GM12892 (cell line): ENCODE results near the gene AGMAT. TPM values are rescaled to one million over a fixed set of nuclear protein-coding genes. Genes with fewer than 3 reads are reported as not detected.
A peak's percentile ranks its signal among the peaks of the same experiment; 100 is the strongest.

ENCODE experiments used
- DNase-seq: peaks from one replicate; pipeline ENCODE4 v3.0.0; 2011; ENCODE audit not compliant: insufficient read length
- FAIRE-seq: peaks from 2 replicates; lab custom pipeline; 2011; peaks lifted over from hg19 to GRCh38; lab: Jason Lieb, UNC
- POLR2A ChIP-seq: IDR thresholded peaks from 2 replicates; pipeline ENCODE4 v1.6.1; 2011; ENCODE audit warnings: low read depth, low read length, control low read depth
- POLR2AphosphoS5 ChIP-seq: IDR thresholded peaks from 2 replicates; pipeline ENCODE4 v1.6.1; 2011; ENCODE audit warnings: low read depth, low read length, control low read depth
- TAF1 ChIP-seq: IDR thresholded peaks from 2 replicates; pipeline ENCODE4 v1.6.1; 2011; ENCODE audit warnings: low read depth, mild to moderate bottlenecking, control low read depth, low read length, borderline replicate concordance
- polyA plus RNA-seq: library from polyadenylated mRNA; unstranded; fragments of >200 nt; gene quantifications from one replicate; pipeline ENCODE4 v1.2.1, GENCODE V29; 2012; ENCODE audit warnings: missing spikeins, inconsistent platforms; ENCODE audit not compliant: missing spikeins

Gene AGMAT
- polyA plus RNA-seq, result 3.3 TPM

DNA sequence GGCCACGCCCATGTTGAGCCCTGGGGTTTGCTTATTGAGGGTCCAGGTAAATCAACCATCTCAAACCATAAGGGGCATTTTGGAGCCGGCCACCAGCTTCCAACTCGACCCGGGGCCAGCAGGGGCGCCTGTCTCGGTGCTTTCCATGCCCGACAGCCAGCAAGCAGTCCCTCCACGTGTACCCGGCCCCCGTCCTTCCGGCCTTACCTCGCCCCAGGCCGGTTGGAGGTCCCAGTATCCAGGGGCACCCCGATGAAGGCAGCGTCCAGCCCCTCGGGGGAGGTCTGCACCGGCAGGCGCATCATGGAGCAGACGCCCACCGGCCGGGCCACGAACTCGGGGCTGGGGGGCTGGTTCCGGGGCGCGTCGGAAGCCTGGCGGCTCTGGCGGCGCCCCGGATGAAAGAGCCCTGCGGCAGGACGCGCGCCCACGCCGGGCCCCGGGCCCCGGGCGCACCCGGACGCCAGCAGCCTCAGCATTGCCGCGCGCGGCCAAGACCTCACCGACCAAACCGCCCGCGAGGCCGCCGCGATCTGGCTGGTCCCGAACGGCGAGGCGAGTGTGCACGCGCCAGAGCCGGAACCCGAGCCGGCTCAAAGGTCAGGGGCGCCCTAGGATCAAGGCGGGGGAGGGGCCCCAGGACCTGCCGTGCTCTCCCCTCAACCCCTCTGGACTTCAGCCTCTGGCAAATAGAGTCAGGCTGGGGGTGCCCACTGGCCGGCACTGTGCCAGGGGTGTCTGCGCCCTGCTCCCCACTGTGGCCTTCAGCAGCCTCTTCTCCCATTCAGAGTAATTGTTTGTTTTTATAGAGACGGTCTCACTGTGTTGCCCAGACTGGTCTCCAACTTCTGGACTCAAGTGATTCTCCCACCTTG, at the start of gene AGMAT:
TSS of gene AGMAT (minus strand) at position 563 of the 875 bp plus-strand sequence. CDS start at position 479, 84 bp downstream.
- FAIRE-seq (peak; percentile 24), DNase-seq (peak; percentile 74)
- TF ChIP-seq TAF1, result no peak
- no peak; the same call in 1 of the 2 replicates for TF ChIP-seq POLR2A
- TF ChIP-seq POLR2AphosphoS5, result peak; percentile 45; the same call in 1 of the 2 replicates

DNA sequence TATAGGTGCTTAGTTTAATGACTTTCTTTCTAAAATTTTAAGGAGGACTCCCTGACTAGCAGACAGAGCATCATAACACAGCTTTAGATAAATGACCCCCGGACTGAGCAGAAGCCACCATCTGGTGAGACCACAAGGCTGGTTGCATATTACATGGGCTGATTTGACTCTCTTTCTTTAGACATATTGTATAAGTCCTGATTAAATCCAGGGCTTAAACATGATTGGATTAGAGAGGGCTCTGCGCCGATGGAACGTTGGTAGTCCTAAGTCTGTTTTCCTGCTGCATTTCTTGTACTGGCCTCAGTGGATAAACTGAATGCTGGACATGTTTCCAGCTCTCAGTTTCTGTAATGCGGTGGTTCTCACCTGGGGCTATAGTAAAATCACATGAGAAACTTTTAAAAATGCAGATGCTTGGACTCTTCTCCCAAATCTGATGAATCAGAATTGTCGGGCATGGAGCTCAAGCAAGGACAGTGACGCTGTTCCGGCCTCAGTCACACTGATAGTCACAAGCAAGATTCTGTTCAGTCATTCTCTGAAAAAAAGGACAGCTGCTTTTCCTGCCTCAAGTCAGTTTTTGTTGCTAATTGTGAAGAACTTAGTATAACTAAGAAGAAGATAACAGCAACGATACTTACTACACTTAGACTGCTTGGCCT, 49.0 kb upstream of the AGMAT start:
- FAIRE-seq (no peak), DNase-seq (no peak)
- TF ChIP-seq POLR2AphosphoS5, result no peak
- TF ChIP-seq POLR2A, result no peak
- TF ChIP-seq TAF1, result no peak

DNA sequence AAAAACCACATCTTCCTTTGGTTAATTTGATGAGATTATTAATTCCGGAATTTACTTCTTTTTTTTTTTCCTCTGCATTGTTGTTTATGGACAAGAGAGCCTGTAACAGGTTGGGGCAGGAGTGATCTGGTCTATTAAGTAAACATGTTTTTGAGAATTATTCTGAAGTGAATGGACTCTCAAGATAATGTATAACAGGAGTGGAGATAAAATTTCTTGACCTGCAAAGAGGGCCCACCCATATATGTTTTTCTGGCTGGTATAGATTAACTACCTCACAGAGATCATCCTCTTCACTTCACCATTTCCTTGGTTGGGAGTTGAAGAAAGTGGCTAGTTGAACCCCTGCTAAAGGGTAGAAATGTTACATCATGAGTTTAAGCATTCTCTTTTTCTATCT, 43.2 kb upstream of the AGMAT start:
- TF ChIP-seq POLR2A (no peak), TAF1 (no peak), POLR2AphosphoS5 (no peak)
- DNase-seq (no peak), FAIRE-seq (no peak)

DNA sequence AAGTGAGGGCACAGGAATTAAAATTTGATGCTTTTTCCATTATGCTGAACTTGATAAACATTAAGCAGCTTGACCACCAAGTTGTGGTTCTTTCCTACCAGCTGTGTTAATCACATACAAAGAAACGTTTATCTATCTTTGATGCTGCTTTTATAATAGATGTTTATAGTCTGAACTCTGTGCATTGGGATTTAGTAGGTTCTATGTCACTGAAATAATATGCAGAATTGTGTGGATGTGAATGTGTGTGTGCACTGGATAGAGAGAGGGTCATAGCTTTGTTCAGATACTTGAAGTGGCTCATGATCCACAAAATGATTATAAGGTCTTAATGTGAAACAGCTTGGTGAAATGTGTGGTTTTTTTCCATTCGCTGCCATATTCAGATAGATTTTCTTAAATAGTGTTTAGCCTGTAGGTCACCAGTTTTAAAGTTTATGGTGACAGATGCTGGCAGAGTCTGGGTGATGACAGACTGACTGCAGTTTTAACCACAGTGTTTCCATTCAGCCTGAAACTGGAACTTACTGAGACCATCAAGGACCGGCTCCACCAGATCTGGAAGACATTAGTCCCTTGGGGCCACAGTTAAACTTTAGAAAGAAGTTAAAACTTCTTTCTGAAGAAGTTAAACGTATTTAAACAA, 42.6 kb upstream of the AGMAT start:
- no peak for TF ChIP-seq TAF1
- TF ChIP-seq POLR2A, result no peak
- TF ChIP-seq POLR2AphosphoS5, result no peak
- DNase-seq (no peak), FAIRE-seq (peak; percentile 87)

GRCh38 chr1:15626269-15626950, 41.6 kb upstream of the AGMAT start:
- TF ChIP-seq TAF1 (no peak), POLR2A (no peak), POLR2AphosphoS5 (no peak)
- FAIRE-seq, result peak; percentile 38
- no peak for DNase-seq

- no peak for DNase-seq
- no peak for FAIRE-seq
- TF ChIP-seq POLR2AphosphoS5 (no peak), POLR2A (no peak), TAF1 (no peak)
Measured at GRCh38 chr1:15625056-15625917, 40.4 kb upstream of the AGMAT start.

DNA sequence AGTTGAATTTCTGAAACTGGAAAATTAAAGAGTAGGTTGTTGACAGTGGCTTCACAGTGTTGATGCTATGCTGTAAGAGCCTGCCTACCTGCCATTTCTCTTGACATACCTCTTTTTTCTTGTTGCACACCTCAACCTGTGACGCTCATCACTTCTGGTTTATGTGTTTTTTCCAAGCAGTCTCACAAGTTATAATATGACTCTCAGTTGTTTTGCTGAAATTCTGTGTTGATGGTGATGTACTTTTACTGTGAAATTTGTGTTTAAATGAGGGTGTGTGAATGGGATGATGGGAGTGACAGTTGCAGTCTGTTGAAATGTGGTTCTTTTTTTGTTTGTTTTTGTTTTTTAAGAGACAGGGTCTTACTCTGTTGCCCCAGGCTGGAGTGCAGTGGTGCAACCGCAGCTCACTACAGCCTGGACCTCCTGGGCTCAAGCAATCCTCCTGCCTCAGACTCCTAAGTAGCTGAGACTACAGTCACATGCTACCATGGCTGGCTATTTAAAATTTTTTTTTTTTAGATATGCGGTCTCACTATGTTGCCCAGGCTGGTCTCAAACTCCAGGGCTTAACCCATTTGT, 39.4 kb upstream of the AGMAT start:
- TF ChIP-seq TAF1, result no peak
- no peak for TF ChIP-seq POLR2A
- no peak for TF ChIP-seq POLR2AphosphoS5
- DNase-seq, result no peak

DNA sequence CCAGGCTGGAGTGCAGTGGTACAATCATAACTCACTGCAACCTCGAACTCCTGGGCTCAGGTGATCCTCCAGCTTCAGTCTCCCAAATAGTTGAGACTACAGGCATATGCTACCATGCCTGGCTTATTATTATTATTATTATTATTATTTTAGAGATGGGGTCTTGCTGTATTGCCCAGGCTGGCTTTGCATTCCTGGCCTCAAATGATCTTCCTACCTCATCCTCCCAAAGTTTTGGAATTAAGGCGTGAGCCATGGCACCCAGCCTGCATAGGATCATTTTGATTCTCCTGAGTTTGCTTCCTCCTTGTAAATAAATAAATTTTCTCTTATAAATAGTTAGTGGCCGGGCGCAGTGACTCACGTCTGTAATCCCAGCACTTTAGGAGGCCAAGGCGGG, 38.6 kb upstream of the AGMAT start:
- TF ChIP-seq TAF1, result no peak
- TF ChIP-seq POLR2AphosphoS5, result no peak
- no peak for TF ChIP-seq POLR2A
- FAIRE-seq (no peak), DNase-seq (no peak)

More for the DNA sequence above, 39.4 kb upstream of the AGMAT start:
- FAIRE-seq, result no peak

- TF ChIP-seq POLR2A (no peak), POLR2AphosphoS5 (no peak), TAF1 (no peak)
- DNase-seq, result no peak
- no peak for FAIRE-seq
Measured at GRCh38 chr1:15622712-15623373, 38.0 kb upstream of the AGMAT start.
